Coronary artery (tissue), 2 donors: Measurements from ENCODE around the gene KCNIP1.

Source experiments
- DNase-seq: peaks from one replicate; pipeline ENCODE4 v3.0.0-alpha.2; 2017; ENCODE audit warnings: low spot score
- H3K27ac ChIP-seq, 2 donors: fragments of 200-600 bp; sonication (generic); one replicate each; pipeline ENCODE4 v1.5.1; 2016 to 2019
- H3K4me3 ChIP-seq: fragments of 200-600 bp; sonication (generic); 2 replicates; pipeline ENCODE4 v1.5.1; 2016; ENCODE audit warnings: mild to moderate bottlenecking, moderate library complexity
- TF ChIP-seq, protein P1 (sequence below): fragments of 200-600 bp; sonication (generic); IDR thresholded peaks from one replicate; pipeline ENCODE4 v1.5.1; 2019; ENCODE audit warnings: antibody characterized with exemption

KCNIP1 gene

DNA sequence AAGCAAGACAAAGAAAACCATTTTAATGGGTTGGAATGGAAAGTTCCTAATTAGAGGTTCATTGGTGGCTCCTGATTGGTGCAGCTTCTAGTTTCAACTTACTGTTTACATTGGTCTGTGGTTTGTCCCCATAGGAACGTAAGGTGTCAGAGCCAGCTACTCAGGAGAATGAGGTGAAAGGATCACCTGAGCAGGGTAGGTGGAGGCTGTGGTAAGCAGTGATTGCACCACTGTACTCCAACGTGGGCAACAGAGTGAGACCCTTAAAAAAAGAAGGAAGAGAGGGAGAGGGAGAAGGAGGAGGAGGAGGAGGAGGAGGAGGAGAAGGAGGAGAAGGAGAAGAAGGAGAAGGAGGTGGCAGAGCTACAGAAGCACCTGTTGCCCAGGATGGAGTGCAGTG, 30.4 kb downstream of the KCNIP1 start:
- TF ChIP-seq, protein P1, sequence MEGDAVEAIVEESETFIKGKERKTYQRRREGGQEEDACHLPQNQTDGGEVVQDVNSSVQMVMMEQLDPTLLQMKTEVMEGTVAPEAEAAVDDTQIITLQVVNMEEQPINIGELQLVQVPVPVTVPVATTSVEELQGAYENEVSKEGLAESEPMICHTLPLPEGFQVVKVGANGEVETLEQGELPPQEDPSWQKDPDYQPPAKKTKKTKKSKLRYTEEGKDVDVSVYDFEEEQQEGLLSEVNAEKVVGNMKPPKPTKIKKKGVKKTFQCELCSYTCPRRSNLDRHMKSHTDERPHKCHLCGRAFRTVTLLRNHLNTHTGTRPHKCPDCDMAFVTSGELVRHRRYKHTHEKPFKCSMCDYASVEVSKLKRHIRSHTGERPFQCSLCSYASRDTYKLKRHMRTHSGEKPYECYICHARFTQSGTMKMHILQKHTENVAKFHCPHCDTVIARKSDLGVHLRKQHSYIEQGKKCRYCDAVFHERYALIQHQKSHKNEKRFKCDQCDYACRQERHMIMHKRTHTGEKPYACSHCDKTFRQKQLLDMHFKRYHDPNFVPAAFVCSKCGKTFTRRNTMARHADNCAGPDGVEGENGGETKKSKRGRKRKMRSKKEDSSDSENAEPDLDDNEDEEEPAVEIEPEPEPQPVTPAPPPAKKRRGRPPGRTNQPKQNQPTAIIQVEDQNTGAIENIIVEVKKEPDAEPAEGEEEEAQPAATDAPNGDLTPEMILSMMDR: no peak
- Histone ChIP-seq H3K4me3 (no peak overlapping the region), H3K27ac (no peak overlapping the region)
- no peak for DNase-seq

DNA sequence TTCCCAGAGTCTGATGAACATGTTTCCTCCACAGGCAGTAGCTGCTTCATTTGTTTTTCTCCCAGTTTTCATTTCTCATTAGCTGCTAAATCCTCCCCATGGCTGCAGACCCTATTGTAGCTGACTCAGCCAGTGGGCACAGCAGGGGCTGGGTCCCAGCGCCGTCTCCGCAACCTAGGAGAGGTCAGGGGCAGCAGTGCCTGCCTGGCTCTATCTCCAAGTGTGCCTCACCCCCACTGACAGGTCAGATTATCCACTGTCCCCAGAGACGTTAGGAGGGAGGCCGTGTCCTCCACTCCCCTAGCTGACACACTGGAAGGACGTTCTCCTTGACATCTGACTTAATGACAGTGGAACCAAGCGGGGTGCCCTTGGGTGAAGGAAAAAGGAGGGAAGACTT, 31.1 kb downstream of the KCNIP1 start:
- Histone ChIP-seq H3K27ac (no peak overlapping the region), H3K4me3 (no peak overlapping the region)
- TF ChIP-seq, protein P1: no peak
- no peak for DNase-seq

DNA sequence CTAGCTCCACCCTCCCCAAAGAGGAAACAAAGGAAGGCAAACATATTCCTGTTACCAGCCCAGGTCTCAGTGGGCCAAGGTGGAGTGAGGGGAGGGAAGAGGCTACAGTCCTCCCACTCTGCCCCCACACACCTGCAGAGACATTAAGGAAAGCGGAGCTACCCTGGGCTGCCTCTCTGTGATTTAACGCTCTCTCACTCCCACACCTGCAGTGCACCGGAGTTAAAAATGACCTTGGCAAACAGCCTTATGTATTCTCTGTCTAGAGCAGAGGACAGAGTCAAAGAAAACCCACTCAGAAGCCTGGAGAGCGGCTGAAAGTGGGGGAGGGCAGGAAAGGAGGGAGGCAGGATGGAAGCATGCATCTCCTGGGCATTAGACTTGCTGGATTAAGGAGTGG, 32.7 kb downstream of the KCNIP1 start:
- Histone ChIP-seq H3K4me3 (no peak overlapping the region), H3K27ac (no peak overlapping the region)
- TF ChIP-seq, protein P1: no peak
- DNase-seq: no peak

DNA sequence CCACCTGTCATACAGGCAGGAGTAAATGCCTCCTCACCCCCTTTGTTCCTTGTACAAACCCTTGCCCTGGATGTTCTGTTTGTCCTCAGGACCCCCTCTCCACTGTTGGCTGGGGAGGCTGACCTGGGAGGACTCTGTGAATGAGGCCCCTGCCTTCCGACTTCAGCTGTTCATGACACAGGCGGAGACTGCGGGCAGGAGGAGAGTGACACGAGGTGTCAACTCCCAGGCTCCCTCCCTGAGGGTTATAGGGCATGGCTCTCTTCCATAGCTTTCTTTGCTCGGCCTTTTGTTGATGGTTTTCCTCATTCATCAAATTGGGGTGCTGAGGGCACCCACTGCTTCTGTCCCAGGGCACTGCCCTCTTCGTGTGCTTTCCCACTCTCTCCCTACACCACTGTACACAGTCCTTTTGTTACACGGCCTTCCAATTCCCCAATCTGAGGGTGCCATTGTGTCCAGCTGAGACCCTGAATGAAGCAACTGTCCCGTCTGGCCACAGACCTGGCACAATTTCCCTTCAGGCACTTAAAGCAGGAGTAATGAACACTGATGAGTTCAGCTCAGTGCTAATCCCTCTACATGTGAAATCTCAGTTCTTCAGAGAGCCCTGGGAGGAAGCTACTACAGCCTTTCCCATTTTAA, 33.8 kb downstream of the KCNIP1 start:
- DNase-seq: no peak

DNA sequence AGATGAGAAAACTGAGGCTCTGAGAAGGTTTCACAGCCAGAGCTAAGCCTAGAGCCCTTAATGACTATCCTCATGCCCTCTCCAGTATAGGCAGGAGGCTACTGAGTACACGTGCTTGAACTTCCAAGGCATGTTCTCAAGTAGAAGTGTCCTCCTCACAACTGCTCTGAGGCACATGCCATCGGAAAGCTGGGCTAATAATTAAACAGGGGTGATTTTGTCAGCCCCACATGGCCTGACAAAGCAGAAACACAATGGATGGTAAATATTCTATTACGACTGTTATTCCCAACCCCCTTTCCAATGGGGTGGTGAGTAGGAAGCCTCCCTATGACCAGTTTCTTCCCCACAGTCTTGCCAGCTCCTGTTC, 34.3 kb downstream of the KCNIP1 start:
- Histone ChIP-seq H3K27ac (no peak overlapping the region), H3K4me3 (no peak overlapping the region)
- DNase-seq: no peak
- TF ChIP-seq, protein P1: no peak

More for the DNA sequence above, 33.8 kb downstream of the KCNIP1 start:
- TF ChIP-seq, protein P1: no peak
- H3K27ac ChIP-seq: no peak overlapping the region
- no peak overlapping the region for H3K4me3 ChIP-seq

DNA sequence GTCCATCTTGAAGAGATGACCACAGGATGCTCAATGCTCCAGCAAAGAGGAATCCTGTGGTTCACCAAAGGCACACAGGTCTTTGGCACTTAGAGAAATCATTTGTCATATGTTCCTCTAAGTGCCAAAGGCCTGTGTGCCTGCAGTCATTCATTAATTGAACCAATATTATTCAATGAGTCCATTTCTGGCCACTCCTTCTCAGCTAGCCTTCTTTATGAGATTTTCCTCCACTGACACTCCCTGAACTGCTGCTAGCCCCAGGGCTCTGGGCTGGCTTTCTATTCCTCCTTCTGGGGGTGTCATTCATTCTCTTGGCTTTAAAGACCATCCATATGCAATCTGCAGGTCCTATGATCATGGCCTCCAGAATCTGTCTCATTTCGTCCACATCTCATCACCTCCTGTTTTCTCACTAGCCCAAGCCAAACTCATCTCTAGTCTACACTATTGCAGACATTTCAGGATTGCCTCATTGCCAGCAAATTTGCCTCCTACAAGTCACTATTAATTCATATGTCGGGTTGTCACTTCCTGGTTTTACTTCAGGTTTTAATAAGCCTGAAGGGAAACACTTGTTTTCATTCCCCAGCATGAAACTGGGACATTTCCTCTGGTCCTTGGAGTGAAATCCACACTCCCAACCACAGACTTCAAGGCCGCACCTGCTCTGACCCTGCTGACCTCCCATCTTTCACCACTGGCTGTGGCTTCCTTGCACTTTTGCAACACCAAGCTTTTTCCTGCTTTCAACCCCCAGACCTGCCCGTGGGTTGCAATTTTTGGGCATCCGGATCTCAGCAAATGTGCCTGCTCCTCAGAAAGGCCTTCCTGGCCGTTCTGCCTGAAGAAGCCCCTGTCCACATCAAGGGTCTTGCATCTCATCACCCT, 35.1 kb downstream of the KCNIP1 start:
- TF ChIP-seq, protein P1: no peak
- no peak overlapping the region for H3K27ac ChIP-seq
- no peak overlapping the region for H3K4me3 ChIP-seq
- no peak for DNase-seq

DNA sequence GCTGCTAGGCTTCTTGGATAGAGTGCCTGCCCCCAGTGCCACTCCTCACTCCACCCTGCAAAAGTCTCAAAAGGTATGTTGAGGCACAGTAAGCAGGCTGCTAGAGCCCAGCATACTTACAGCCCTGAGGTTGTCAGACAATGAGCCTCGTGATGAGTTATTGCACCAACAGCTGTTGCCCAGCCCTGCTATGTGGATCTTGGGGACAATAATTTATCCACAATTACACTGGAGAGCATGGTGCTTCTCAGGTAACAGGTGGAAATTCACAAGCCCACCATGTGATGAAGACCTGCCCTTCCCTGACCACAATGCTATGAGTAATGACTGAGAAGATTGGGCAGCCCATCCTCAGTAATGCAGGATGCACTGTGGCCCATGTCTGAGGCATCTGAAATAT, 36.5 kb downstream of the KCNIP1 start:
- DNase-seq: no peak
- H3K27ac ChIP-seq: no peak overlapping the region
- H3K4me3 ChIP-seq: no peak overlapping the region
- TF ChIP-seq, protein P1: no peak
